Natural killer cell treated with Interleukin-12 subunit alpha and Interleukin-12 subunit beta and Interleukin-15 and Interleukin-18, amount 100 ng/mL, for 72 hours (primary cell): ENCODE data around the gene ARHGEF5. TPM values are rescaled to one million over a fixed set of nuclear protein-coding genes. Genes with fewer than 3 reads are reported as not detected.
"Not testable (repeated sequence)": the region's sequence is repeated elsewhere in the genome, so short reads cannot be mapped to it uniquely, and the experiment has no call there.

Experiments used
- ATAC-seq, 2 donors: fragments of 150-1000 bp; cut with Tn5 transposase in 1 of 2; sonication (Bioruptor Pico), chemical (Tn5 transposase) in 1 of 2; 2 replicates each; pipeline ENCODE4 v1.10.0; 2021
- DNase-seq: peaks from one replicate; pipeline ENCODE4 v3.0.0; 2022; ENCODE audit warnings: low spot score
- H3K27ac Mint-ChIP-seq, 2 donors: 1 replicate in 1 of 2; 2 replicates in 1 of 2; pipeline ENCODE4 v1.8.0; 2022; ENCODE audit warnings: mixed read lengths in 2 of 2, mild to moderate bottlenecking in 1 of 2, moderate library complexity in 1 of 2
- H3K27me3 Mint-ChIP-seq, 2 donors: 1 replicate in 1 of 2; 2 replicates in 1 of 2; pipeline ENCODE4 v1.8.0; 2022; ENCODE audit warnings: mixed read lengths in 2 of 2
- H3K36me3 Mint-ChIP-seq: one replicate; pipeline ENCODE4 v1.8.0; 2022; ENCODE audit warnings: mixed read lengths
- H3K4me1 Mint-ChIP-seq, 2 donors: 1 replicate in 1 of 2; 2 replicates in 1 of 2; pipeline ENCODE4 v1.8.0; 2022; ENCODE audit warnings: low read depth in 2 of 2, mixed read lengths in 2 of 2, mild to moderate bottlenecking in 1 of 2
- H3K4me3 Mint-ChIP-seq: one replicate; pipeline ENCODE4 v1.8.0; 2022; ENCODE audit warnings: mixed read lengths
- H3K9me3 Mint-ChIP-seq: 2 replicates; pipeline ENCODE4 v1.8.0; 2022; ENCODE audit warnings: mixed read lengths
- total RNA-seq, 2 donors: library from RNA; stranded (reverse); gene quantifications; one replicate each; pipeline ENCODE4 v1.2.3, GENCODE V29; 2022

ARHGEF5 gene
- total RNA-seq, result 1 to 10 TPM; 1.3 to 3.8 TPM

- peak within 1 kb of the TSS; percentile 81 for H3K4me3 Mint-ChIP-seq
- not testable (repeated sequence) for DNase-seq, H3K27me3 Mint-ChIP-seq, H3K9me3 Mint-ChIP-seq, H3K4me1 Mint-ChIP-seq, H3K36me3 Mint-ChIP-seq
- peak; percentile 71 to 78 for ATAC-seq
- H3K27ac Mint-ChIP-seq, result peak within 1 kb of the TSS in 1 of 2 donors; percentile 59
Observed at GRCh38 chr7:144355176-144355822, at the start of gene ARHGEF5. Gene ARHGEF5 (plus strand): TSS chr7:144355402. CDS start chr7:144362670, 7,268 bp downstream.

- ATAC-seq, result peak in 1 of 2 donors; percentile 56
- H3K36me3 Mint-ChIP-seq, H3K27ac Mint-ChIP-seq, H3K4me3 Mint-ChIP-seq, H3K4me1 Mint-ChIP-seq, H3K9me3 Mint-ChIP-seq, DNase-seq, H3K27me3 Mint-ChIP-seq: not testable (repeated sequence)
Observed at GRCh38 chr7:144309702-144310101, 45.5 kb upstream of the ARHGEF5 start.

GRCh38 chr7:144311218-144311617 is 44.0 kb upstream of the ARHGEF5 start:
- DNase-seq, H3K27ac Mint-ChIP-seq, H3K4me1 Mint-ChIP-seq, ATAC-seq, H3K36me3 Mint-ChIP-seq, H3K4me3 Mint-ChIP-seq, H3K27me3 Mint-ChIP-seq, H3K9me3 Mint-ChIP-seq: not testable (repeated sequence)

GRCh38 chr7:144311872-144312469 is 43.2 kb upstream of the ARHGEF5 start, which contains the start of gene OR2A1:
Gene OR2A1 (plus strand): TSS chr7:144312419. CDS start chr7:144318125, 5,706 bp downstream.
- H3K4me1 Mint-ChIP-seq, H3K9me3 Mint-ChIP-seq, H3K27ac Mint-ChIP-seq, H3K4me3 Mint-ChIP-seq, H3K27me3 Mint-ChIP-seq, DNase-seq, H3K36me3 Mint-ChIP-seq: not testable (repeated sequence)
- ATAC-seq, result peak in 1 of 2 donors; percentile 37

- not testable (repeated sequence) for H3K9me3 Mint-ChIP-seq, H3K4me3 Mint-ChIP-seq
Observed at GRCh38 chr7:144317537-144317936, 37.7 kb upstream of the ARHGEF5 start.

GRCh38 chr7:144319547-144319946 is 35.7 kb upstream of the ARHGEF5 start:
- not testable (repeated sequence) for DNase-seq, H3K4me1 Mint-ChIP-seq, H3K9me3 Mint-ChIP-seq, H3K27me3 Mint-ChIP-seq, H3K27ac Mint-ChIP-seq, ATAC-seq, H3K4me3 Mint-ChIP-seq, H3K36me3 Mint-ChIP-seq

More at GRCh38 chr7:144317537-144317936, 37.7 kb upstream of the ARHGEF5 start:
- not testable (repeated sequence) for ATAC-seq, DNase-seq, H3K4me1 Mint-ChIP-seq, H3K36me3 Mint-ChIP-seq, H3K27me3 Mint-ChIP-seq, H3K27ac Mint-ChIP-seq

- H3K4me1 Mint-ChIP-seq, ATAC-seq, H3K27ac Mint-ChIP-seq, H3K27me3 Mint-ChIP-seq, DNase-seq, H3K9me3 Mint-ChIP-seq, H3K4me3 Mint-ChIP-seq, H3K36me3 Mint-ChIP-seq: not testable (repeated sequence)
Observed at GRCh38 chr7:144321677-144322206, 33.5 kb upstream of the ARHGEF5 start.

GRCh38 chr7:144323359-144323758 is 31.8 kb upstream of the ARHGEF5 start:
- H3K4me3 Mint-ChIP-seq, H3K9me3 Mint-ChIP-seq, H3K36me3 Mint-ChIP-seq, ATAC-seq, H3K27ac Mint-ChIP-seq, DNase-seq, H3K4me1 Mint-ChIP-seq, H3K27me3 Mint-ChIP-seq: not testable (repeated sequence)

- not testable (repeated sequence) for H3K9me3 Mint-ChIP-seq, H3K27me3 Mint-ChIP-seq, DNase-seq, H3K4me1 Mint-ChIP-seq, ATAC-seq, H3K27ac Mint-ChIP-seq, H3K36me3 Mint-ChIP-seq, H3K4me3 Mint-ChIP-seq
Observed at GRCh38 chr7:144325868-144326267, 29.3 kb upstream of the ARHGEF5 start.

GRCh38 chr7:144330044-144330443 is 25.2 kb upstream of the ARHGEF5 start:
- not testable (repeated sequence) for H3K9me3 Mint-ChIP-seq, DNase-seq, H3K36me3 Mint-ChIP-seq, H3K4me1 Mint-ChIP-seq, H3K4me3 Mint-ChIP-seq, H3K27me3 Mint-ChIP-seq, ATAC-seq, H3K27ac Mint-ChIP-seq

- not testable (repeated sequence) for H3K9me3 Mint-ChIP-seq, H3K4me1 Mint-ChIP-seq, H3K36me3 Mint-ChIP-seq, H3K27ac Mint-ChIP-seq, H3K4me3 Mint-ChIP-seq, DNase-seq, H3K27me3 Mint-ChIP-seq
- peak in 1 of 2 donors; percentile 16 for ATAC-seq
Observed at GRCh38 chr7:144331221-144331995, 23.8 kb upstream of the ARHGEF5 start.

GRCh38 chr7:144331996-144332288 is 23.3 kb upstream of the ARHGEF5 start:
- H3K9me3 Mint-ChIP-seq, ATAC-seq: not testable (repeated sequence)

GRCh38 chr7:144348625-144349024 is 6.6 kb upstream of the ARHGEF5 start:
- not testable (repeated sequence) for H3K4me3 Mint-ChIP-seq, H3K9me3 Mint-ChIP-seq, H3K27me3 Mint-ChIP-seq, H3K36me3 Mint-ChIP-seq, ATAC-seq, DNase-seq, H3K27ac Mint-ChIP-seq, H3K4me1 Mint-ChIP-seq

More at GRCh38 chr7:144331996-144332288, 23.3 kb upstream of the ARHGEF5 start:
- H3K4me3 Mint-ChIP-seq, H3K36me3 Mint-ChIP-seq, H3K4me1 Mint-ChIP-seq, H3K27ac Mint-ChIP-seq, H3K27me3 Mint-ChIP-seq, DNase-seq: not testable (repeated sequence)

- ATAC-seq, H3K27ac Mint-ChIP-seq, H3K9me3 Mint-ChIP-seq, H3K36me3 Mint-ChIP-seq, H3K27me3 Mint-ChIP-seq, DNase-seq, H3K4me1 Mint-ChIP-seq, H3K4me3 Mint-ChIP-seq: not testable (repeated sequence)
Observed at GRCh38 chr7:144351667-144352066, 3.5 kb upstream of the ARHGEF5 start.
